H9 (cell line): ENCODE measurements around the gene CDH4. TPM values are rescaled to one million over a fixed set of nuclear protein-coding genes. Genes with fewer than 3 reads are reported as not detected.

Experiments
- DNase-seq: peaks from one replicate; pipeline ENCODE4 v3.0.0-alpha.2; 2017
- H2AFZ ChIP-seq: one replicate; pipeline ENCODE4 v1.6.1; 2013; ENCODE audit warnings: mild to moderate bottlenecking, low read length, control low read depth, moderate library complexity
- H2AK5ac ChIP-seq: 2 replicates; pipeline ENCODE4 v1.6.1; 2013; ENCODE audit warnings: low read length, control low read depth, mixed read lengths; ENCODE audit not compliant: insufficient read length
- H2BK120ac ChIP-seq: one replicate; pipeline ENCODE4 v1.6.1; 2013; ENCODE audit warnings: low read depth, mild to moderate bottlenecking, low read length, control low read depth, inconsistent platforms; ENCODE audit not compliant: poor library complexity, severe bottlenecking
- H2BK12ac ChIP-seq: 2 replicates; pipeline ENCODE4 v1.6.1; 2013; ENCODE audit warnings: low read length, control low read depth, mixed read lengths, low read depth; ENCODE audit not compliant: insufficient read length
- H2BK15ac ChIP-seq: 2 replicates; pipeline ENCODE4 v1.6.1; 2013; ENCODE audit warnings: low read depth, low read length, control low read depth
- H2BK20ac ChIP-seq: one replicate; pipeline ENCODE4 v1.6.1; 2013; ENCODE audit warnings: low read depth, mild to moderate bottlenecking, low read length, control low read depth, inconsistent platforms; ENCODE audit not compliant: poor library complexity, severe bottlenecking
- H2BK5ac ChIP-seq: 2 replicates; pipeline ENCODE4 v1.6.1; 2013; ENCODE audit warnings: low read length, control low read depth, mixed read lengths; ENCODE audit not compliant: insufficient read length
- H3K14ac ChIP-seq: 2 replicates; pipeline ENCODE4 v1.6.1; 2013; ENCODE audit warnings: low read length, control low read depth; ENCODE audit not compliant: insufficient read depth
- H3K18ac ChIP-seq: 2 replicates; pipeline ENCODE4 v1.6.1; 2013; ENCODE audit warnings: low read depth, mild to moderate bottlenecking, mixed read lengths, low read length, control low read depth; ENCODE audit not compliant: insufficient read length
- H3K23ac ChIP-seq: 2 replicates; pipeline ENCODE4 v1.6.1; 2013; ENCODE audit warnings: low read length, control low read depth, mixed read lengths, low read depth; ENCODE audit not compliant: insufficient read length
- H3K23me2 ChIP-seq: 2 replicates; pipeline ENCODE4 v1.6.1; 2013; ENCODE audit warnings: low read depth, mild to moderate bottlenecking, mixed read lengths, low read length, control low read depth; ENCODE audit not compliant: insufficient read length, poor library complexity, severe bottlenecking
- H3K27ac ChIP-seq: 2 replicates; pipeline ENCODE4 v1.5.1; 2013; ENCODE audit warnings: low read length, control low read depth, mixed read lengths, low read depth; ENCODE audit not compliant: insufficient read length
- H3K27me3 ChIP-seq: 2 replicates; pipeline ENCODE4 v1.6.1; 2013; ENCODE audit warnings: low read length, control low read depth, inconsistent platforms; ENCODE audit not compliant: insufficient read depth
- H3K4ac ChIP-seq: 2 replicates; pipeline ENCODE4 v1.6.1; 2013; ENCODE audit warnings: low read depth, mild to moderate bottlenecking, control low read depth, inconsistent platforms, low read length, moderate library complexity
- H3K4me1 ChIP-seq: 2 replicates; pipeline ENCODE4 v1.6.1; 2013; ENCODE audit warnings: low read length, control low read depth, inconsistent platforms; ENCODE audit not compliant: insufficient read depth
- H3K4me2 ChIP-seq: 2 replicates; pipeline ENCODE4 v1.6.1; 2013; ENCODE audit warnings: low read length, control low read depth, mixed read lengths; ENCODE audit not compliant: insufficient read length, insufficient read depth
- H3K56ac ChIP-seq: 2 replicates; pipeline ENCODE4 v1.6.1; 2013; ENCODE audit warnings: low read depth, mild to moderate bottlenecking, mixed read lengths, low read length, control low read depth; ENCODE audit not compliant: insufficient read length
- H3K79me1 ChIP-seq: 2 replicates; pipeline ENCODE4 v1.6.1; 2013; ENCODE audit warnings: low read depth, mild to moderate bottlenecking, moderate library complexity, low read length, control low read depth, inconsistent platforms; ENCODE audit not compliant: insufficient read depth, poor library complexity, severe bottlenecking
- H3K79me2 ChIP-seq: 2 replicates; pipeline ENCODE4 v1.6.1; 2013; ENCODE audit warnings: low read length, control low read depth, inconsistent platforms; ENCODE audit not compliant: insufficient read depth
- H3K9ac ChIP-seq: 2 replicates; pipeline ENCODE4 v1.6.1; 2013; ENCODE audit warnings: low read length, control low read depth, mixed read lengths; ENCODE audit not compliant: insufficient read length; ENCODE audit errors: extremely low read depth
- H3K9me3 ChIP-seq: one replicate; pipeline ENCODE4 v1.6.1; 2013; ENCODE audit warnings: low read depth, low read length, inconsistent platforms; ENCODE audit not compliant: control insufficient read depth
- H3T11ph ChIP-seq: one replicate; pipeline ENCODE4 v1.6.1; 2013; ENCODE audit warnings: mild to moderate bottlenecking, low read length, control low read depth, inconsistent platforms
- H4K20me1 ChIP-seq: one replicate; pipeline ENCODE4 v1.6.1; 2013; ENCODE audit not compliant: control insufficient read depth, insufficient read length, insufficient read depth
- H4K5ac ChIP-seq: 2 replicates; pipeline ENCODE4 v1.6.1; 2013; ENCODE audit warnings: low read depth, mild to moderate bottlenecking, mixed read lengths, low read length, control low read depth; ENCODE audit not compliant: insufficient read length
- H4K8ac ChIP-seq: replicated peaks from 2 replicates; pipeline ENCODE4 v1.6.1; 2013; ENCODE audit warnings: low read length, control low read depth, mixed read lengths, low read depth; ENCODE audit not compliant: insufficient read length
- H4K91ac ChIP-seq: 2 replicates; pipeline ENCODE4 v1.6.1; 2013; ENCODE audit warnings: low read depth, mild to moderate bottlenecking, moderate library complexity, mixed read lengths, low read length, control low read depth; ENCODE audit not compliant: insufficient read length
- H3K27ac Mint-ChIP-seq, 3 experiments: 2 replicates in 2 of 3; 3 replicates in 1 of 3; pipeline ENCODE4 v1.8.0; 2020 to 2021; ENCODE audit warnings: mixed read lengths in 3 of 3, mild to moderate bottlenecking in 1 of 3, moderate library complexity in 1 of 3
- H3K27me3 Mint-ChIP-seq: 2 replicates; pipeline ENCODE4 v1.8.0; 2021; ENCODE audit warnings: low read depth, mild to moderate bottlenecking, moderate library complexity, mixed read lengths
- H3K36me3 Mint-ChIP-seq, 3 experiments: 2 replicates in 2 of 3; 3 replicates in 1 of 3; pipeline ENCODE4 v1.8.0; 2020 to 2021; ENCODE audit warnings: low read depth in 3 of 3, mixed read lengths in 3 of 3; ENCODE audit not compliant: insufficient read depth in 1 of 3
- H3K4me1 Mint-ChIP-seq, 2 experiments: 2 replicates each; pipeline ENCODE4 v1.8.0; 2020; ENCODE audit warnings: mixed read lengths in 2 of 2
- H3K4me3 Mint-ChIP-seq, 2 experiments: 2 replicates in 1 of 2; 3 replicates in 1 of 2; pipeline ENCODE4 v1.8.0; 2020 to 2021; ENCODE audit warnings: mild to moderate bottlenecking in 2 of 2, mixed read lengths in 2 of 2, moderate library complexity in 1 of 2
- H3K9me3 Mint-ChIP-seq, 2 experiments: 2 replicates in 1 of 2; 3 replicates in 1 of 2; pipeline ENCODE4 v1.8.0; 2020; ENCODE audit warnings: mild to moderate bottlenecking in 2 of 2, mixed read lengths in 2 of 2, moderate library complexity in 1 of 2
- CTCF ChIP-seq: fragments of 200-600 bp; sonication (generic); conservative IDR thresholded peaks from 3 replicates; pipeline ENCODE4 v1.8.0; 2021; ENCODE audit warnings: antibody characterized with exemption, mild to moderate bottlenecking
- WGBS: extraction: QIAGEN DNeasy Blood & Tissue Kit; methylation state at CpG from one replicate; pipeline ENCODE4 v1.1.7; 2013; ENCODE audit warnings: missing lambda C conversion rate, low lambda C conversion rate, mixed read lengths; ENCODE audit not compliant: insufficient read length; ENCODE audit errors: extremely low coverage; 5-methylcytosine and 5-hydroxymethylcytosine counted together
- total RNA-seq: library from RNA; stranded (reverse); gene quantifications from 2 replicates; pipeline ENCODE4 v1.2.1, GENCODE V29; 2021

Gene CDH4
- total RNA-seq, 1 experiment from 2014 or later: 3.0 TPM

- Mint-ChIP-seq H3K27me3 (peaks cover 28% of the 10 kb centered on the region), H3K9me3 (no peaks in the 10 kb centered on the region; a peak in 1 of 5 replicates), H3K36me3 (no peaks in the 10 kb centered on the region; a peak in 2 of 7 replicates), H3K4me1 (peaks cover 31 to 41% of the 10 kb centered on the region in 2 experiments), H3K27ac (no peak overlapping the region), H3K4me3 (no peak overlapping the region)
- Histone ChIP-seq H3K18ac (no peak overlapping the region), H3K14ac (no peak overlapping the region), H4K91ac (no peak overlapping the region), H2AFZ (no peak overlapping the region), H2BK12ac (no peak overlapping the region), H3K4ac (no peak overlapping the region), H4K5ac (no peak overlapping the region), H3K9me3 (no peaks in the 10 kb centered on the region), H2BK20ac (no peak overlapping the region), H4K20me1 (no peaks in the 10 kb centered on the region), H3K4me1 (peaks cover 7% of the 10 kb centered on the region; the same call in 1 of the 2 replicates), H2BK120ac (no peak overlapping the region), H3K4me2 (no peak overlapping the region), H2AK5ac (no peak overlapping the region), H3K23ac (no peak overlapping the region), H3K56ac (no peak overlapping the region), H3K27ac (no peak overlapping the region), H3T11ph (no peak overlapping the region), H4K8ac (no peak overlapping the region), H3K27me3 (no peaks in the 10 kb centered on the region; the same call in 1 of the 2 replicates), H3K23me2 (no peaks in the 10 kb centered on the region), H2BK5ac (no peak overlapping the region), H3K79me1 (no peaks in the 10 kb centered on the region), H3K9ac (no peak overlapping the region), H2BK15ac (no peak overlapping the region), H3K79me2 (no peaks in the 10 kb centered on the region)
- WGBS: no CpG with 5 or more reads among the region's 5 CpGs
- no peak for DNase-seq
- no peak for TF ChIP-seq CTCF
Observed at GRCh38 chr20:61514018-61514365, 261.9 kb downstream of the CDH4 start.
